Measurements from ENCODE around the gene EIF6. TPM values are rescaled to one million over a fixed set of nuclear protein-coding genes. Genes with fewer than 3 reads are reported as not detected.

EIF6 gene
- polyA plus RNA-seq, 3 donors, result 94.3 to 222 (median 190) TPM

DNA sequence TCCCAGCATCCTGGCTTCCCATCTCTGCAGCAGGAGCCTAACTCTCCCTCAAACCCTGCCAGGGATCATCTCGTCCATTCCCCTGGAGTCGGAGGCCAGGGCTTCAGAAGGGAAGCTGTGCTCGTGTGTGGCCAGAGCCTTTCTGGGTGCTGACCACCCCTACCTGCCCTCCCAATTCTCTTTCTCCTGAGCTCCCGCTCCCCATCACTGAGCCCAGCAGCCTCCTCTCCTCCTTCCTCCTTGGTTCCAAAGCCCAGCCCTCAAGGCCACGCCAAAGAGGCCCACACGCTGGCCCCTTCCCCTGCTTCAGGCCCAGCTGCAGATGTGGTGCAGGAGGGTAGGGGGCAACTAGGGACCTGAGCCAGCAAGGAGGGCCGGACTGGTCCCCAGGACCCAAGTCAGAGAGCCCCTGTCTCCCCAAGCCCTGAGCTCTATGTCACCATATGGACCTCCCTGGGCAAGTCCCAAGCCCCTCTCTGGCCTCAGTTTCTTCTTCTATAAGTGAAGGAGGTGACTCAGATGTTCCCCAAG, 6.4 kb upstream of the EIF6 start:
- H3K36me3 ChIP-seq (replicated peaks in 1 of 2; ENCODE audit: control insufficient read depth in 1 of 2, insufficient read depth in 2 of 2, low read length in 2 of 2), result no peaks in the 10 kb centered on the region
- intact Hi-C loops (cut with micrococcal nuclease), result no loop called here
- TF ChIP-seq, protein P1, sequence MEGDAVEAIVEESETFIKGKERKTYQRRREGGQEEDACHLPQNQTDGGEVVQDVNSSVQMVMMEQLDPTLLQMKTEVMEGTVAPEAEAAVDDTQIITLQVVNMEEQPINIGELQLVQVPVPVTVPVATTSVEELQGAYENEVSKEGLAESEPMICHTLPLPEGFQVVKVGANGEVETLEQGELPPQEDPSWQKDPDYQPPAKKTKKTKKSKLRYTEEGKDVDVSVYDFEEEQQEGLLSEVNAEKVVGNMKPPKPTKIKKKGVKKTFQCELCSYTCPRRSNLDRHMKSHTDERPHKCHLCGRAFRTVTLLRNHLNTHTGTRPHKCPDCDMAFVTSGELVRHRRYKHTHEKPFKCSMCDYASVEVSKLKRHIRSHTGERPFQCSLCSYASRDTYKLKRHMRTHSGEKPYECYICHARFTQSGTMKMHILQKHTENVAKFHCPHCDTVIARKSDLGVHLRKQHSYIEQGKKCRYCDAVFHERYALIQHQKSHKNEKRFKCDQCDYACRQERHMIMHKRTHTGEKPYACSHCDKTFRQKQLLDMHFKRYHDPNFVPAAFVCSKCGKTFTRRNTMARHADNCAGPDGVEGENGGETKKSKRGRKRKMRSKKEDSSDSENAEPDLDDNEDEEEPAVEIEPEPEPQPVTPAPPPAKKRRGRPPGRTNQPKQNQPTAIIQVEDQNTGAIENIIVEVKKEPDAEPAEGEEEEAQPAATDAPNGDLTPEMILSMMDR (IDR thresholded peaks at IDR 0.05), result no peak
- no peaks in the 10 kb centered on the region for H4K20me1 ChIP-seq (ENCODE audit: insufficient read depth, low read length)
- Mint-ChIP-seq H3K27ac (no peak overlapping the region), H3K27me3 (ENCODE audit: low read depth in 3 of 3) (peaks cover 2 to 10% (median 5%) of the 10 kb centered on the region in 3 donors), H3K36me3 (no peaks in the 10 kb centered on the region), H3K4me1 (no peaks in the 10 kb centered on the region), H3K9me3 (no peaks in the 10 kb centered on the region), H3K4me3 (no peak overlapping the region)
- WGBS (ENCODE audit: insufficient coverage), result 89% methylated on average over 5 of the region's 7 CpGs
- no peak overlapping the region for H3K4me2 ChIP-seq (replicated peaks; ENCODE audit: extremely low read depth, low read length, poor library complexity, severe bottlenecking)
- no peaks in the 10 kb centered on the region for H3K4me1 ChIP-seq (ENCODE audit: control insufficient read depth in 1 of 2, insufficient read depth in 2 of 2, low read length in 2 of 2)
- no peaks in the 10 kb centered on the region for H3K27me3 ChIP-seq (ENCODE audit: control insufficient read depth in 2 of 2, insufficient read depth in 2 of 2, low read length in 2 of 2)
- no peak overlapping the region for H2AFZ ChIP-seq (ENCODE audit: insufficient read depth, low read depth, low read length, poor library complexity, severe bottlenecking)
- no peak overlapping the region for H3K4me3 ChIP-seq (replicated peaks in 1 of 3; ENCODE audit: low read depth in 2 of 3, low read length in 3 of 3)
- H3K27ac ChIP-seq (ENCODE audit: low read depth in 1 of 2, low read length in 2 of 2), result no peak overlapping the region
- no peaks in the 10 kb centered on the region for H3K79me2 ChIP-seq (ENCODE audit: insufficient read depth, low read length)
- H3K9me3 ChIP-seq (replicated peaks in 1 of 2; ENCODE audit: control insufficient read depth in 1 of 2, insufficient read depth in 1 of 2, low read length in 2 of 2), result no peaks in the 10 kb centered on the region
- no peak for DNase-seq
- H3K9ac ChIP-seq (ENCODE audit: insufficient read depth, low read length, poor library complexity, severe bottlenecking), result no peak overlapping the region

DNA sequence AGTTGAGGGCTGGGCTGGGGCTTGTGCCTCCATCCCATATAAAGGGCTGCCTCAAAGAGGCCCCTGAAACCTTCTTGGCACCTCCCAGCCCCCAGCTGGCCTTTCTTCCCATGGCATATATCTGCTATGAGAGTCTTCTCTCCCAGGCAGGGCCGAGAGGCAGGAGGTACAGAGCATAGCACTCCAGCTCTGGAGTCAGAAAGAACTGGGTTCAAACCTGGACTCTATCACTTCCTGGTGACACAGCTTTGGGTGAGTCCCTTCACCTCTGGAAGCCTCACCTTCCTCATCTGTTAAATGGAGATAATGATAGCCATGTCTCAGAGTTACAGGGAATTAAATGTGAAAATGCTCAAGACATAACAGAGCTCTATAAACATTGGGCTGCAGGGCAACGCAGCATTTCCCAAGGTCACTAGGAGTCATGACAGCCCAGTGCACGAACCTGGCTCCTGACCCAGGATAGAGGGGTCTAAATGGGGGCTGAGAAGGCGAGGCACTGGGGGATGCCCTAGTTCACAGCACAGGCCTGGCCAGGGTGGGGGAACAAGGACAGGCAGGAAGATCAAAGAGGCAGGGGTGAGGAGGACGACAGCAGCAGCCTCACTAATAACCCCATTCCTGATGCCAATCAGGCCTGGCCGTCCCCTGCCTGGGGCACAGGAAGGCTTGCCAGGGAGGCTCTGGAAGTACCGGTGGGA, 5.8 kb upstream of the EIF6 start:
- Histone ChIP-seq H3K79me2 (ENCODE audit: insufficient read depth, low read length) (no peaks in the 10 kb centered on the region), H4K20me1 (ENCODE audit: insufficient read depth, low read length) (no peaks in the 10 kb centered on the region), H3K9ac (ENCODE audit: insufficient read depth, low read length, poor library complexity, severe bottlenecking) (no peak overlapping the region), H3K27ac (ENCODE audit: low read depth in 1 of 2, low read length in 2 of 2) (no peak overlapping the region), H3K4me3 (replicated peaks in 1 of 3; ENCODE audit: low read depth in 2 of 3, low read length in 3 of 3) (no peak overlapping the region), H2AFZ (ENCODE audit: insufficient read depth, low read depth, low read length, poor library complexity, severe bottlenecking) (no peak overlapping the region), H3K27me3 (ENCODE audit: control insufficient read depth in 2 of 2, insufficient read depth in 2 of 2, low read length in 2 of 2) (no peaks in the 10 kb centered on the region), H3K4me2 (replicated peaks; ENCODE audit: extremely low read depth, low read length, poor library complexity, severe bottlenecking) (no peak overlapping the region), H3K4me1 (ENCODE audit: control insufficient read depth in 1 of 2, insufficient read depth in 2 of 2, low read length in 2 of 2) (peaks cover 0 to under 1% of the 10 kb centered on the region in 2 donors), H3K9me3 (replicated peaks in 1 of 2; ENCODE audit: control insufficient read depth in 1 of 2, insufficient read depth in 1 of 2, low read length in 2 of 2) (no peaks in the 10 kb centered on the region), H3K36me3 (replicated peaks in 1 of 2; ENCODE audit: control insufficient read depth in 1 of 2, insufficient read depth in 2 of 2, low read length in 2 of 2) (no peaks in the 10 kb centered on the region)
- Mint-ChIP-seq H3K27me3 (ENCODE audit: low read depth in 3 of 3) (peaks cover 3 to 10% (median 7%) of the 10 kb centered on the region in 3 donors), H3K4me3 (no peak overlapping the region), H3K9me3 (no peaks in the 10 kb centered on the region), H3K27ac (no peak overlapping the region), H3K4me1 (peaks cover 4% of the 10 kb centered on the region), H3K36me3 (no peaks in the 10 kb centered on the region)
- intact Hi-C loops (cut with micrococcal nuclease), result no loop called here
- DNase-seq, result no peak
- TF ChIP-seq, protein P1 (IDR thresholded peaks at IDR 0.05), result no peak
- 98% methylated on average over 6 of the region's 7 CpGs for WGBS (ENCODE audit: insufficient coverage)
